Hindlimb muscle (tissue), 1 donor: ENCODE measurements around the gene ELOVL5. TPM values are rescaled to one million over a fixed set of nuclear protein-coding genes. Genes with fewer than 3 reads are reported as not detected.

ENCODE experiments used
- DNase-seq: peaks from one replicate; pipeline ENCODE4 v3.0.0-alpha.2; 2013
- polyA plus RNA-seq: library from polyadenylated mRNA; unstranded; fragments of 120-200 nt; gene quantifications from one replicate; pipeline ENCODE4 v1.2.1, GENCODE V29; 2013; ENCODE audit not compliant: insufficient read length

The ELOVL5 gene
- polyA plus RNA-seq, 1 donor: 32.1 TPM

- DNase-seq: no peak
Measured at GRCh38 chr6:53236241-53236640, 112.5 kb downstream of the ELOVL5 start.

GRCh38 chr6:53235508-53235907 lies 113.2 kb downstream of the ELOVL5 start:
- no peak for DNase-seq

- no peak for DNase-seq
Measured at GRCh38 chr6:53233309-53233708, 115.4 kb downstream of the ELOVL5 start.

GRCh38 chr6:53230775-53231467 lies 117.8 kb downstream of the ELOVL5 start:
- DNase-seq: no peak

- DNase-seq: no peak
Measured at GRCh38 chr6:53227847-53228246, 120.9 kb downstream of the ELOVL5 start.

DNA sequence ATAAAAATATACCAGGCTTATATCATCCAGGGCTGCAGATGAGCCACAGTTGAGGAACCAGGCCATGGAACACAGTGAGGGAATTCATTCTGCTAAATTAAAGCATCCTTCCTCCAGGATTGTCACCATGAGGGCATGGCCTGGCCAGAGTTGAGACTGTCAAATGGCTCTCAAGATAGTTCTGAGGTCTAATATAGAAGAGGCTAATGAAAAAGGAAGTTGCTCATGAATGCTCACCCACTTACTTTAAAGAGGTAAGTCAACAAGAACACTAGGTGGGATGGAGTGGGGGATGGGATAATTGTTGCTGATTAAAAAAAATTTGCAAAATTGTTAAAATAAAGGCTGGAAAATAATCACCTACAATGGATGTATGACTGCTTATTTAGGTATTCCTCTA lies 128.1 kb downstream of the ELOVL5 start:
- DNase-seq: no peak

Other genes starting within 250 kb of the ELOVL5 start
- not detected for gene GCM1, start 200.1 kb downstream of the ELOVL5 start, polyA plus RNA-seq
- gene GCLC, start 196.2 kb upstream of the ELOVL5 start, polyA plus RNA-seq: 9.4 TPM